ENCODE measurements around the gene ZNF143. TPM values are rescaled to one million over a fixed set of nuclear protein-coding genes. Genes with fewer than 3 reads are reported as not detected.

The ZNF143 gene
- total RNA-seq, 1 donor from 2014 or later, result 42.6 TPM

GRCh38 chr11:9455722-9456121 lies 5.1 kb upstream of the ZNF143 start:
- peaks cover 1% of the 10 kb centered on the region for H3K4me1 Mint-ChIP-seq (ENCODE audit: low read depth)
- H3K27me3 Mint-ChIP-seq, result no peaks in the 10 kb centered on the region
- no peak overlapping the region for H3K4me3 Mint-ChIP-seq (ENCODE audit: low read depth)
- H3K36me3 Mint-ChIP-seq (ENCODE audit: insufficient read depth), result peaks cover 12% of the 10 kb centered on the region
- DNase-seq (ENCODE audit: low spot score, unreplicated experiment), result no peak
- no peak overlapping the region for H3K27ac Mint-ChIP-seq
- TF ChIP-seq, protein P1, sequence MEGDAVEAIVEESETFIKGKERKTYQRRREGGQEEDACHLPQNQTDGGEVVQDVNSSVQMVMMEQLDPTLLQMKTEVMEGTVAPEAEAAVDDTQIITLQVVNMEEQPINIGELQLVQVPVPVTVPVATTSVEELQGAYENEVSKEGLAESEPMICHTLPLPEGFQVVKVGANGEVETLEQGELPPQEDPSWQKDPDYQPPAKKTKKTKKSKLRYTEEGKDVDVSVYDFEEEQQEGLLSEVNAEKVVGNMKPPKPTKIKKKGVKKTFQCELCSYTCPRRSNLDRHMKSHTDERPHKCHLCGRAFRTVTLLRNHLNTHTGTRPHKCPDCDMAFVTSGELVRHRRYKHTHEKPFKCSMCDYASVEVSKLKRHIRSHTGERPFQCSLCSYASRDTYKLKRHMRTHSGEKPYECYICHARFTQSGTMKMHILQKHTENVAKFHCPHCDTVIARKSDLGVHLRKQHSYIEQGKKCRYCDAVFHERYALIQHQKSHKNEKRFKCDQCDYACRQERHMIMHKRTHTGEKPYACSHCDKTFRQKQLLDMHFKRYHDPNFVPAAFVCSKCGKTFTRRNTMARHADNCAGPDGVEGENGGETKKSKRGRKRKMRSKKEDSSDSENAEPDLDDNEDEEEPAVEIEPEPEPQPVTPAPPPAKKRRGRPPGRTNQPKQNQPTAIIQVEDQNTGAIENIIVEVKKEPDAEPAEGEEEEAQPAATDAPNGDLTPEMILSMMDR (IDR thresholded peaks at IDR 0.05; ENCODE audit: unreplicated experiment), result no peak
- H3K9me3 Mint-ChIP-seq (ENCODE audit: low read depth), result peaks cover 12% of the 10 kb centered on the region

GRCh38 chr11:9459667-9460321 lies 1.0 kb upstream of the ZNF143 start:
- peaks cover 8% of the 10 kb centered on the region for H3K9me3 Mint-ChIP-seq (ENCODE audit: low read depth)
- H3K4me1 Mint-ChIP-seq (ENCODE audit: low read depth), result peaks cover 7% of the 10 kb centered on the region
- peaks cover 10% of the 10 kb centered on the region for H3K36me3 Mint-ChIP-seq (ENCODE audit: insufficient read depth)
- no peak for DNase-seq (ENCODE audit: low spot score, unreplicated experiment)
- peak overlapping the region; percentile 95 for H3K4me3 Mint-ChIP-seq (ENCODE audit: low read depth)
- TF ChIP-seq, protein P1 (IDR thresholded peaks at IDR 0.05; ENCODE audit: unreplicated experiment), result no peak
- H3K27me3 Mint-ChIP-seq, result no peaks in the 10 kb centered on the region
- H3K27ac Mint-ChIP-seq, result peak overlapping the region; percentile 99

DNA sequence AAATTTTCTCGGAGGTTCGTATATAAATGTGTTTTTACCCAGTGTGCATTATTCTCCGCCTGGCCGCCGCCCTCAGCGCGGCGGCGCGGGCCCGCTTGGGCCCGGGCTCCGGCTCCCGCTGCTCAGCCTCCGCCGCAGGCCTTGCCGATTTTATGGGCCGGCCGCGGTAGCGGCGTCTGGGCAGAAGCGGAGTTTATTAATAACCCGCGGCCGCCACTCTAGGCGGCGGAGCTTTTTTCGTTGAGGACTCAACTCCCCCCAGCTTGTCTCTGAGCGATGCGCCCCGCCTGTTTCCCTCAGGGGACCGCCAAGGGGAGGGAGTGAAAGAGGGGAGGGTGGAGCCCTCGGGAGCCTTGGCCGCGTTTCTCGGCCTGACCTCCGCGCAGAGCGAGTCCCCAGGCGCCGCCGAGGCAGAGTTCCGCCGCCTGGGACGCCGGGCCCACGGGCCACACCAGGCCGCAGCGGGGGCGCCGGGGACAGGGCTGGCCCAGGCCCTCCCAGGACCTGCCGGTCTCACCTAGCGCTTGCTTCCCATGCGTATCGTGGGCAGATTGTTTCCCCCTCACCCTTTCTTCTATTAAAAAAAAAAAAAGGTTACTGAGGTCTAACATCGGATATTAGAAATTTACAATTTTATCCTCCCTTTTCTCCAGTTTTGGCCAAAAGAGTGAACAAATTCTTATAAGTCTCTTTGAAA lies 399 bp downstream of the ZNF143 start:
- Mint-ChIP-seq H3K27me3 (no peaks in the 10 kb centered on the region), H3K4me3 (ENCODE audit: low read depth) (peak overlapping the region; percentile 95), H3K4me1 (ENCODE audit: low read depth) (peaks cover 7% of the 10 kb centered on the region), H3K9me3 (ENCODE audit: low read depth) (peaks cover 3% of the 10 kb centered on the region), H3K36me3 (ENCODE audit: insufficient read depth) (peaks cover 9% of the 10 kb centered on the region), H3K27ac (peak overlapping the region; percentile 99)
- TF ChIP-seq, protein P1 (IDR thresholded peaks at IDR 0.05; ENCODE audit: unreplicated experiment), result no peak
- peak; percentile 68 for DNase-seq (ENCODE audit: low spot score, unreplicated experiment)

DNA sequence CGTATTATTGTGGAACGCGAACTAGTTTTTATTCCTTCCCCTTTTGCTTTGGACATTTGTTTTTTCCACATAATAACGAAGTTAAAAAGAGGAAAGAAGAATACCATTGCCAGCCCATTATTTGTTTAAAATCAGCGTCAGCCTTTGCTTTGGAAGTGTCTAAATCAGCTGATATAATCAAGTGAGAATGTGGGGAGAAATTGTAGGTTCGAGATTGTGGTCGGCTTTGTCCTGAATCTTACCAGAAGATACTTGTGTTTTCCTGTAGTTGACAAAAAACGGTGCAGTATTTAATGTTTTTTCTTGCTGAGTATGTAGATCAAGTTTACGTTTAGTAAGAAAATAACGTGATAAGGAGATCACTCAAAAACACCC lies 935 bp downstream of the ZNF143 start:
- Mint-ChIP-seq H3K36me3 (ENCODE audit: insufficient read depth) (peaks cover 10% of the 10 kb centered on the region), H3K4me1 (ENCODE audit: low read depth) (peaks cover 7% of the 10 kb centered on the region), H3K27ac (peak overlapping the region; percentile 92), H3K27me3 (no peaks in the 10 kb centered on the region), H3K4me3 (ENCODE audit: low read depth) (peak overlapping the region; percentile 95), H3K9me3 (ENCODE audit: low read depth) (peaks cover 3% of the 10 kb centered on the region)
- TF ChIP-seq, protein P1 (IDR thresholded peaks at IDR 0.05; ENCODE audit: unreplicated experiment), result no peak
- DNase-seq (ENCODE audit: low spot score, unreplicated experiment), result no peak

DNA sequence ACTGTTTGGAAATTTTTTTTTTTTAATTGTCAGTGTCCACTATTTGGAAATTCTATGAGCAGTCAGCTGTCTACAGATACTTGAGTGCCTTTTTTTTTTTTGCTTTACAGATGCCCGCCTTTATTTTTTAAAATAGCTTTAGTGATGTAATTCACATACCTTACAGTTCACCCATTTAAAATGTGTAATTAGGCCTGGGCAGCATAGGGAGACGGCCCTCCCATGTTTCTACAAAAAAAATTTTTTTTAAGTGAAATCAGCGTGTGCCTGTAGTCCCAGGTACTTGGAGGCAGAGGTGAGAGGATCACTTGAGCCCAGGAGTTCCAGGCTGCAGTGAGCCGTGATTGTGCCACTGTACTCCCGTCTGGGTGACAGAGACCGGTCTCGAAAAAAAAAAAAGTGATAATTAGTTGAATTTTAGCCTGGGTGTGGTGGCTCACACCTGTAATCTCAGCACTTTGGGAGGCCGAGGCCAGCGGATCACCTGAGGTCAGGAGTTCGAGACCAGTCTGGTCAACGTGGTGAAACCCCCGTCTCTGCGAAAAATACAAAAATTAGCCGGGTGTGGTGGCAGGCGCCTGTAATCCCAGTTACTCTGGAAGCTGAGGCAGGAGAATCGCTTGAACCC lies 1.5 kb downstream of the ZNF143 start:
- Mint-ChIP-seq H3K27ac (peak overlapping the region; percentile 92), H3K36me3 (ENCODE audit: insufficient read depth) (peaks cover 10% of the 10 kb centered on the region), H3K4me1 (ENCODE audit: low read depth) (peaks cover 7% of the 10 kb centered on the region), H3K27me3 (no peaks in the 10 kb centered on the region), H3K9me3 (ENCODE audit: low read depth) (peaks cover 3% of the 10 kb centered on the region), H3K4me3 (ENCODE audit: low read depth) (peak overlapping the region; percentile 95)
- TF ChIP-seq, protein P1 (IDR thresholded peaks at IDR 0.05; ENCODE audit: unreplicated experiment), result no peak
- DNase-seq (ENCODE audit: low spot score, unreplicated experiment), result no peak

Data from progenitor cell of endocrine pancreas (in vitro differentiated cells).